DMS53 (cell line): ENCODE data around the gene FUT7.
A peak's percentile ranks its signal among the peaks of the same experiment; 100 is the strongest.

Experiments
- DNase-seq: peaks from one replicate; lab custom pipeline; 2025; lab: John Stamatoyannopoulos, UW

FUT7 gene

DNA sequence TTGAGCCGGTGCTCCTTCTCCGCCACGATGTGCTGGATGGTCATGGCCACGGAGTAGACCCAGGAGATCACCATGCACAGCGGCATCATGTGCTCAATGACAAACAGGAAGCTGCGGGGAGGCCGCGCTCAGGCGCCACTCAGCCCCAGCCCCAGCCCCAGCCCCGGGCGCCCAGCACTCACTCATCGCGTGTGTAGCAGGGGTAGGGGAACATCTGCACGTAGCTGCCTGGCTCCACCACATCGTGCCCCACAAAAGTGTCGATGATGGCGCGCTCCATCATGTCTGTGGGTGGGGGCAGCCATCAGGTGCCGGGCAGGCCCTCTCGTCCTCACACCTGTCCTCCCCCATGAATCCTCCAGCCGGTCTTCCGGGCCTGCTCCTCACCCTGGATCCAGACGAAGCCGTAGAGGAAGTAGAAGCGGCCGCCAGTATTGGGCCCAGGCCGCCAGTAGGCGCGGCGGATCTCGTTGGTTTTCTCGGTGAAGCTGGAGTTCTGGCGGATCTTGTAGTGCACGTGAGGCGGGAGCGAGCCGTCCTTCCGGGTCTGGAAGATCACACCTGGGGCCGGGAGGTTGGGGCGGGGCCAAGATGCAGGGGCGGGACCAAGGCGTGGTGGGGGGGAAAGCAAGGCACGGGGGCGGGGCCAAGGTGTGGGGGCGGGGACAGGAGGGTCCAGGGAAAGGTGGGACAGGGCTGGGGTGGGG, 13.9 kb downstream of the FUT7 start:
- no peak for DNase-seq

GRCh38 chr9:137017071-137017470, 14.8 kb downstream of the FUT7 start:
- no peak for DNase-seq

- DNase-seq: no peak
Measured at GRCh38 chr9:137016436-137016835, 15.5 kb downstream of the FUT7 start.

DNA sequence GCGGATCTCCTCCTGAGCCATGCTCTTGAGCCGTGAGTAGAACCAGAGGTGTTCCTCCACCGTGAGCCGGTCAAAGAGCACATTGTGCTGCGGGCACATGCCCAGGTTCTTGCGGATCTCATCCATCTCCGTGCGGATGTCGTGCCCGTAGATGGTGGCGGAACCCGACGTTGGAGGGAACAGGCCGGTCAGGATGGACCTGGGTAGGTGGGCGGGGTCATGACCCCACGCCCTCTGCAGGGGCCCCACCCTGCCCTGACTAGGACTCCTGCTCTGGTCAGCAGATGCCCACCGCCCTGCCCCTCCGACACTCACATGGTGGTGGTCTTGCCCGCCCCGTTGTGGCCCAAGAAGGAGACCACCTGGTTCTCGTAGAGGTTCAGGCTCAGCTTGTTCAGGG, 15.9 kb downstream of the FUT7 start:
- DNase-seq: no peak

DNA sequence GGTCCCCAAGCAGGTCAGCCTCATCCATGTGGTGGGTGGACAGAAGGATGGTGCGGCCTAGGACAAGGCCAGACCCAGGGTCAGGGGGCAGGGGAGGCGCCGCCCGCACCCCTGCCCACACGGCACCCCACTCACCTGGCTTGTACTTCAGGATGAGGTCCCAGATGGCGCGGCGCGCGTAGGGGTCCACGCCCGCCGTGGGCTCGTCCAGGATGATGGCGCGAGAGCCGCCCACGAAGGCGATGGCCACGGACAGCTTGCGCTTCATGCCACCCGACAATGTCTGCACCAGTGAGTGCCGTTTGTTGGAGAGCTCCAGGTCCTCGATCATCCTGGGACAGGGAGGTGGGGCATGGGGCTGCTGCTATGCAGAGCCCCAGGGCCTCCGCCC, 16.4 kb downstream of the FUT7 start:
- no peak for DNase-seq

GRCh38 chr9:137014776-137015539, 16.9 kb downstream of the FUT7 start:
- no peak for DNase-seq

DNA sequence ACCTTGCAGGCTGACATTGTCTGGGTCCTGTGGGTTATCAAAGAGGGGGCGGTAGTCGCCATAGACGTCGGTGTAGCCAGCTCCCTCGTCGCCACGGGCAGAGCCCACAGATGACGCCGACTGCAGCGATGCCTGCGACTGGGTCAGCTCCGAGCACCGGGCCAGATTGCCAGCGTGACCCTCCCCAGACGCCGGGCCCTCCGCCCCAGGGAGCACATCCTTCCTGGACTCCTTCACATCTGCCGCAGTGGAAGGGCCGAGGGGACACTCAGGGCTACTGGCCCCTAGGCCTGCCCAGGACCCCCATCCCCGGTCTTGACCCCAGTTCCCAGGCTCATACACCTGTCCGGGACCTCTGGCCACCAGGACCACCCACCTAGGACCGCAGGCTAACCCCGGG, 17.7 kb downstream of the FUT7 start:
- no peak for DNase-seq

DNA sequence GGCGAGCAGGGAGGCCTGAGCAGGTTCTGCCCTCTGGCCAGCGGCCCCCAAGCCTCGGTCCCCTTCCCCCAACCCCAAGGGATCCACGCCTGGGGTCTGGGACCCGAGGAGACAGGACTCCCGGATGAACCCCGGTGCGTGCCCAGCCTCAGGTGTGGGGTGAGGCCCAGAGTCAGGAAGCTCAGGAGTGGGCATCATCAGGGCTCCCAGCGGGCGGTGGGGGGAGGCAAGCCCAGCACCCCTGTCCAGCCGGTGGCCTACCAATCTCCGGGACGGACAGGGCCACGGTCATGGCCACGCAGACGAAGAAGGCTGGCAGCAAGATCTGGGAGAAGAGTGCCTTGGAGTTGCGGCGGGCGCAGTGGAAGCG, 18.3 kb downstream of the FUT7 start:
- DNase-seq: no peak

- DNase-seq: no peak
Measured at GRCh38 chr9:137012694-137013570, 19.0 kb downstream of the FUT7 start.

- no peak for DNase-seq
Measured at GRCh38 chr9:137011907-137012675, 19.8 kb downstream of the FUT7 start.

DNA sequence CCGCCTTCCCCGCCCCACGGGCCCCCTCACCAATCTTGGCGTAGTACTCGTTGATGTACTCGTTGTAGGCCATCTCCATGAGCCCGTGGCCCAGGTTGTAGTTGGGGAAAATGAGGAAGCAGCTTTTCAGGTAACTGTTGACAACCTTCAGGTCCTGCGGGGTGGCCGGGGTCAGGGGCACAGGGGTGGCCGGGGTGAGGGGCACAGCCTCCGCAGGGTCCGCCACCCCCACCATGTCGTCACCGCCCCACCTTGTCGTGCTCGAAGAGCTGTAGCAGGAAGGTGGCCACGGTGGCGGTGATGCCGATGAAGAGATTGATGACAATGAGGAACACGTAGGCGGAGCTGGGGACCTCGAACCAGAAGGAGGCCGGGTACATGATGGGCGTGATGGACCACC, 20.7 kb downstream of the FUT7 start:
- no peak for DNase-seq

DNA sequence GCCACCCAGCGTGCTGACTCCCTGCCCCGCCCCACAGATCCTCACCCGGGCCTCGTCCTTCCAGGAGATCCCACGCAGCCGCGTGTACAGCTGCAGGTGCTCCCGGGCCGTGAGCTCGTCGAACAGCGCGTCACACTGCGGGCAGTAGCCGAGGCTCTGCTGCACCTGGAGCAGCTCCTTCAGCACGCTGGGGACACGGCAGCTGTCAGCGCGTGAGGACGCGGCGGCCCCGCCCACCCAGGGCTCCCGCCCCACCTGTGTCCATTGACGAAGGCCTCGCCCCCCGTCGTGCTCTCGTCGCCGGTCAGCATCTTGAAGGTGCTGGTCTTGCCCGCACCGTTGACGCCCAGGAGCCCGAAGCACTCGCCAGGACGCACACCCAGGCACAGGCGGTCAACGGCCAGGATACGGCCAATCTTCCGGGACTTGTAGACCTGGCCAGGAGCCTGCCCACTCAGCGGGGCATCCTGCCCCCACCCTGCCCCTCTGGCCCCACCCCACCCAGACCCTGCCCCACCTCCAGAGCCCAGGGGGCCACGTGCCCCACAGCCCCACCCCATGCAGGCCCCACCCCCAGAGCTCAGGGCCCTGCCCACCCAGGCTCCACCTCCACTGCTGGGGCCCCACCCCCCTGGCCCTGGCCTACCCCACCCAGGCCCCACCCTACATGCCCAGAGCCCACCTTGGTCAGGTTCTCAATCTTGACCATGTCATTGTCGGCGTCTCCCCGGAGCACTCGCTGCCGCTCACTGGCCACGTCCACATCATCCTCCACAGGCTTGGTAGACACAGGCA, 21.8 kb downstream of the FUT7 start:
- no peak for DNase-seq

- DNase-seq: no peak
Measured at GRCh38 chr9:137009217-137009616, 22.7 kb downstream of the FUT7 start.

GRCh38 chr9:137008312-137008711, 23.6 kb downstream of the FUT7 start:
- DNase-seq: no peak

GRCh38 chr9:137007816-137008270, 24.0 kb downstream of the FUT7 start:
- DNase-seq: no peak

DNA sequence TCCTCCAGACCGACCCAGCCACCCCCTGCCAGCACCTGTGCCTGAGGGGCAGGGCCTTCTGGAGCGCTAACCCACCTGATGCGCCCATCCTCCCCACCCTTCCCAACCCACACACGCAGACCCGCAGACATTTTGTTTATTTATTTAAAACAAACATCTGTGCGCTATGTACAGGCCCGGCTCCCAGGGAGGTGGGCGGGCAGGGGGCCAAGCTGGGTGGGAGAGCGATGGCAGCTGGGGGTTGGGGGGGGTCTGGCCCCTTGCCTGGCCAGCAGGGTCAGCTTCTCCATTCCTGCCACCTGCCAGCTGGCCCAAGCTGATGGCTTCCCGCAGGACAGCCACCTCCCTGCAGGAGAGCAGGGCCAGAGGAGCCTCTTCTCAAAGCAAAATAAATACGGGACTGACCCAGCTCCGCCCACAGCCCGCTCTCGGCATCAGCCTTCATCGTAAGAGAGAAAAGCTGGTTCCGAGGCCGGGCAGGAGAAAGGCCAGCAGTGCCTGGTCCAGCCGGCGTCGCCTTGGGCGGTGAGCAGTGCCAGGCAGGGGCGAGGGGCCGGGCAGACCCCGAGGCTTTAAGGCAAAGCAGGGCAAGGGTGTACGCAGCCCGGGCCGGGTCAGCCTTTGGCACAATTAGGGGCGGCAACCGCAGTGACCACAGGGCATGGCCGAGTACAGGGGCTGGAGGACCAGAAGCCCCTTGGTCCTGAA, 24.6 kb downstream of the FUT7 start:
- peak; percentile 69 for DNase-seq

DNA sequence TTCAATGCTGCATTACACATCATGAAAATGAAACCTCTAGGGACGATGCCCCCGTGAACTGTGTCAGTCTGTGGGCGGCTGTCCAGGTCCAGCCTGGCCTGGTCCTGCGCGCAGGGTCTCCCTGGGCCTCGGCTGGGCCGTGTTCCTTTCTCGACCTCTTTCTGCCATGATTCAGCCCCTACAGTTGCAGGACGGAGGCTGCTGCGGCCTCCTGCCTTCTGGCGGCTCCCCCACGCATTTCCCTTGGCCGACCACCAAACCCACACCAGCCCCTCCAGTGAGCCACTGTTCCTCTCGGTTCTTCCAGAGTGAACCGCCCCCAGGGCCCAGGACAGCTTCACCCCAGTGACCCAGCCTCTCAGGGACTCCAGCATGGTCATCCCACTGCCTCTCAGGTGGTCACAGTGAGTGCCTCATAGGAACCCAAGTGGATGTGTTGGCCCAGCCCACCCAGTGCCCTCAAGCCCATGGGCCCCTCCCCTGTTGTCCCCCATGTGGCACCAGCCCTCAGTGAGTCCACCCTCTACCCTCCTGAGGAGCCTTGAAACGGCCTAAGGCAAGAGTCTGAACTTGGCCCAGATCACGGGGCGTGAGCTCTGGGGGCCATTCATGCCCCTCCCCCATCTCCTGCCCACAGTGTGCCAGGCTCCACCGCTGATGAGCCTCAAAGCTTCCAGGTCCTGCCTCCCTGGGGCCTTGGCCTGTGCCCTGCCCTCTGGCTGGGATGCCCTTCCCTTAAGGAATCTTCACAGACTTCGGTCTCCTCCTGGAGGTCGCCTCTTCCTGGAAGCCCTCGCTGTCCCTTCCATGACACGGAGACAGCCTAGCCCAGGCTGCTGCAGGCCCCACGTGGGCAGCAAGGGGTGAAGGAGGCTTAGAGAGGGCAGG, 25.5 kb downstream of the FUT7 start:
- DNase-seq: no peak

DNA sequence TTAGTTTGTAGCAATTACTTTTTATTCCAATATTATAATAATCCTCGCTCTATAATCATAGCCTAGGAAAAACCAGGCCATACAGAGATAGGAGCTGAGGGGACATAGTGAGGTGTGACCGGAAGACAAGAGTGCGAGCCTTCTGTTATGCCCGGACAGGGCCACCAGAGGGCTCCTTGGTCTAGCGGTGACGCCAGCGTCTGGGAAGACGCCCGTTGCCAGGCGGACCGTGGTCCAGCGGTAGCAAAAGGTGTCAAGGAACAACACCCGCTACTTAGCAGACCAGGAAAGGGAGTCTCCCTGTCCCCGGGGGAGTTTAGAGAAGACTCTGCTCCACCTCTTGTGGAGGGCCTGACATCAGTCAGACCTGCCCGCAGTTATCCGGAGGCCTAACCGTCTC, 27.6 kb downstream of the FUT7 start:
- DNase-seq: peak; percentile 57

GRCh38 chr9:137002646-137003041, 29.2 kb downstream of the FUT7 start:
- DNase-seq: no peak
